Kidney (tissue), 14 donors: ENCODE measurements around the gene TBC1D23. TPM values are rescaled to one million over a fixed set of nuclear protein-coding genes. Genes with fewer than 3 reads are reported as not detected.

Source experiments
- DNase-seq, 5 donors: peaks; one replicate each; pipeline ENCODE4 v3.0.0-alpha.2; 2013 to 2020
- FAIRE-seq: peaks from 2 replicates; lab custom pipeline; 2012; peaks lifted over from hg19 to GRCh38; lab: Jason Lieb, UNC
- H3K27ac ChIP-seq, 2 donors: one replicate each; pipeline ENCODE4 v1.7.0; 2013; ENCODE audit warnings: low read depth in 2 of 2, low read length in 2 of 2, inconsistent platforms in 1 of 2
- H3K27me3 ChIP-seq: one replicate; pipeline ENCODE4 v1.7.1; 2013; ENCODE audit warnings: low read length, inconsistent platforms; ENCODE audit not compliant: control insufficient read depth, insufficient read depth
- H3K36me3 ChIP-seq, 3 donors: one replicate each; pipeline versions ENCODE4 v1.7.0 to v1.7.1; 2013; ENCODE audit warnings: low read length in 3 of 3, control low read depth in 1 of 3, inconsistent platforms in 1 of 3; ENCODE audit not compliant: insufficient read depth in 3 of 3, control insufficient read depth in 2 of 3
- H3K4me1 ChIP-seq, 3 donors: one replicate each; pipeline versions ENCODE4 v1.7.0 to v1.7.1; 2013; ENCODE audit warnings: low read length in 3 of 3, inconsistent platforms in 1 of 3, low read depth in 1 of 3; ENCODE audit not compliant: control insufficient read depth in 2 of 3, insufficient read depth in 2 of 3
- H3K4me3 ChIP-seq, 3 donors: one replicate each; pipeline versions ENCODE4 v1.7.0 to v1.8.1; 2013; ENCODE audit warnings: low read length in 3 of 3, control low read depth in 1 of 3, inconsistent platforms in 1 of 3
- H3K9ac ChIP-seq, 3 donors: one replicate each; pipeline versions ENCODE4 v1.7.0 to v1.7.1; 2013; ENCODE audit warnings: low read length in 3 of 3, control low read depth in 1 of 3, inconsistent platforms in 1 of 3
- H3K9me3 ChIP-seq, 3 donors: one replicate each; pipeline versions ENCODE4 v1.7.0 to v1.7.1; 2013; ENCODE audit warnings: low read length in 3 of 3, control low read depth in 1 of 3, inconsistent platforms in 1 of 3; ENCODE audit not compliant: control insufficient read depth in 2 of 3, insufficient read depth in 1 of 3
- intact Hi-C: fragments of 100-400 bp; cut with DNase I; formaldehyde crosslinking; loops from one replicate; pipeline ENCODE4 v1.11.1; 2022
- polyA plus RNA-seq: library from polyadenylated mRNA; stranded (reverse); fragments of 350-450 nt; fragmentation: Illumina TruSeq; extraction: RNeasy Lipid Tissue Mini Kit (QIAGEN cat#74804); gene quantifications from one replicate; pipeline ENCODE4 v1.2.3, GENCODE V29; 2014; ENCODE audit warnings: low read depth, low replicate concordance; ENCODE audit not compliant: insufficient read depth
- total RNA-seq: library from RNA; stranded (reverse); fragmentation: NEBNext Ultra II Directional; extraction: Animal tissue kit (Norgen Biotek cat#: 25700); gene quantifications from one replicate; pipeline ENCODE4 v1.2.1, GENCODE V29; 2021
- TF ChIP-seq, protein P1 (sequence below): IDR thresholded peaks from 3 replicates; pipeline ENCODE4 v1.5.1; 2012; ENCODE audit warnings: mild to moderate bottlenecking, moderate library complexity, borderline replicate concordance; ENCODE audit not compliant: insufficient read depth; ENCODE audit errors: extremely low read depth
- donor health status: control.
- donor health status: control.
- donor health status: control.
- donor health status: control.
- donor health status: control.
- donor health status: DM: yes; HTN: yes; CAD: no.
- donor health status: Normal renal cell carcinoma (clear cell type).

The TBC1D23 gene
- total and polyA plus RNA-seq, 2 donors from 2014 or later = 18.0 to 46.9 TPM

DNA sequence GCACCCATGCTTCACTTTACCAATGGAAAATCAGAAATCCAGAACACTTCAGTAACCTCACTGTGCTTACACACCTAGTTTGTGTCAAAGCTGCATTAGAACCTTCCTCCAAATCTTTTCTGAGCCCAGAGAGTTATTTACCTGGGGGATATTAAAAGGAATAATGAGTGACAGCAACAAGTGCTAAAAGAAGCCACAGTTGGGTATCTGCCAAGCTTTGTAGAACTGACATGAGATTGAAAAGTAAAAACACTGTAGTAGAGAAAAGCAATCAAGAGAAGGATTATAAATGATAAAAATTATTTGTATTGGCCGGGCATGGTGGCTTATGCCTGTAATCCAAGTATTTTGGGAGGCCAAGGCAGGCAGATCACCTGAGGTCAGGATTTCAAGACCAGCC is 8.8 kb upstream of the TBC1D23 start:
- H3K4me1 ChIP-seq = no peaks in the 10 kb centered on the region
- H3K4me3 ChIP-seq = no peak overlapping the region
- no peak overlapping the region for H3K9ac ChIP-seq
- intact Hi-C loops = loop anchor here (10.0 kb wide), 1 partner anchor 177 kb away; no protein-coding TSS in a partner anchor
- TF ChIP-seq, protein P1, sequence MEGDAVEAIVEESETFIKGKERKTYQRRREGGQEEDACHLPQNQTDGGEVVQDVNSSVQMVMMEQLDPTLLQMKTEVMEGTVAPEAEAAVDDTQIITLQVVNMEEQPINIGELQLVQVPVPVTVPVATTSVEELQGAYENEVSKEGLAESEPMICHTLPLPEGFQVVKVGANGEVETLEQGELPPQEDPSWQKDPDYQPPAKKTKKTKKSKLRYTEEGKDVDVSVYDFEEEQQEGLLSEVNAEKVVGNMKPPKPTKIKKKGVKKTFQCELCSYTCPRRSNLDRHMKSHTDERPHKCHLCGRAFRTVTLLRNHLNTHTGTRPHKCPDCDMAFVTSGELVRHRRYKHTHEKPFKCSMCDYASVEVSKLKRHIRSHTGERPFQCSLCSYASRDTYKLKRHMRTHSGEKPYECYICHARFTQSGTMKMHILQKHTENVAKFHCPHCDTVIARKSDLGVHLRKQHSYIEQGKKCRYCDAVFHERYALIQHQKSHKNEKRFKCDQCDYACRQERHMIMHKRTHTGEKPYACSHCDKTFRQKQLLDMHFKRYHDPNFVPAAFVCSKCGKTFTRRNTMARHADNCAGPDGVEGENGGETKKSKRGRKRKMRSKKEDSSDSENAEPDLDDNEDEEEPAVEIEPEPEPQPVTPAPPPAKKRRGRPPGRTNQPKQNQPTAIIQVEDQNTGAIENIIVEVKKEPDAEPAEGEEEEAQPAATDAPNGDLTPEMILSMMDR = no peak
- no peaks in the 10 kb centered on the region for H3K36me3 ChIP-seq
- no peaks in the 10 kb centered on the region for H3K9me3 ChIP-seq
- FAIRE-seq = no peak
- no peak for DNase-seq
- no peak overlapping the region for H3K27ac ChIP-seq
- H3K27me3 ChIP-seq = no peaks in the 10 kb centered on the region

DNA sequence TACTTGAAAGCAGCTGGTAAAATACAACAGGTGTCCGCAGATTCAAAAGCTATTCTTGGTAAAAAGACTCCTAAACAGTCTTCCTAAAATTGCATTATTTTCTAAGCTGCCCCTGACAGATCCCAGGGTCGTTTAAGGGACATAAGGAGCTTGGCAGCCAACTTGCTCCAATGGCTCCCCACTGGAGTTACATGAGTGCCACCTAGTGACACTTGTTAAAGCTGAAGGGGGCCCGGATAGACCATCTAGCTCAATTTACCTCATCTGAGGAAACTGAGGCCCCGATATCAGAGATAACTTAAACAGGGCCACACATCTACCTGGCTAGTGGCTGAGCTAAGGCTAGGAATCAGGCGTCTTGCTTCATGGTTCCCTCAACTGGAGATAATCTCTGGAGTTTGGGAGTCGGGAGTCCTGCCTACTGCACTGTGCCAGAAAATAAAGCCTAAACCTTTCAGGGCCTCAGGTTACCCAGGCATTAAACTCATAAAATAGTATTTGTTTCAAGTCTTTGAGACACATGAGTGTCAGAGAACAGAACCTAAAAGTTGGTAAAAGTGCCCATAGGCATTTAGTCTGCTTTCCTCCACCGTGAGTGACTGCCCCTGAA is 6.5 kb upstream of the TBC1D23 start:
- TF ChIP-seq, protein P1 = peak; percentile 84
- intact Hi-C loops = loop anchor here (10.0 kb wide), 1 partner anchor 179 kb away; no protein-coding TSS in a partner anchor
- Histone ChIP-seq H3K27me3 (no peaks in the 10 kb centered on the region), H3K9me3 (no peaks in the 10 kb centered on the region), H3K4me3 (no peak overlapping the region), H3K4me1 (no peaks in the 10 kb centered on the region), H3K27ac (no peak overlapping the region), H3K9ac (no peak overlapping the region), H3K36me3 (no peaks in the 10 kb centered on the region)
- DNase-seq (peak in 4 of 5 donors; percentile 65 to 92 (median 70)), FAIRE-seq (peak; percentile 15)

DNA sequence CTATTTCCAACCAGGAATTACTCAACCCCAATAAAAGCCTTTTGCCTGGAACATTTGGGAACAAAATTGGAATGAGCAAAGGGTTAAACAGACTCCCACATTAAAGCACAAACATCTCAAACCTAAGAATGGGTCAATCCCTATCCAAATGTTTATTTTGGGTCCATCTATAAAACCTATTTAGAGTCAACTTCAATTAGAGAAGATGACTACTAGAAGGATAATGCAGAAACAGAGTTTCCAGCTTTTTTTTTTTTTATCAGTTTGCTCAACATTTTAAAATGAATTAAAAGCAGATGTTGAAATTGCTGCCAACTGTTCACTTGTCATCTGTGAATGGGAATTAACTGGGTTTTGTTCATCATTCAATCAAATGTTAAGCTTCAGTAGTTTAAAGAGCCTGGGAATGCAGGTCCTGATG is 4.1 kb upstream of the TBC1D23 start:
- DNase-seq (no peak), FAIRE-seq (no peak)
- H3K27ac ChIP-seq = no peak overlapping the region
- no peaks in the 10 kb centered on the region for H3K36me3 ChIP-seq
- no peak overlapping the region for H3K4me3 ChIP-seq
- H3K9me3 ChIP-seq = no peaks in the 10 kb centered on the region
- H3K27me3 ChIP-seq = no peaks in the 10 kb centered on the region
- peaks cover 4 to 9% (median 6%) of the 10 kb centered on the region in 3 donors for H3K4me1 ChIP-seq
- intact Hi-C loops = loop anchor here (5.0 to 10.0 kb wide), 2 partner anchors 182 to 419 kb away; no protein-coding TSS in a partner anchor
- TF ChIP-seq, protein P1 = no peak
- no peak overlapping the region for H3K9ac ChIP-seq
